Fibroblast of skin of right quadriceps (primary cell): Measurements from ENCODE around the gene CRACDL.
"Not testable (repeated sequence)": the region's sequence is repeated elsewhere in the genome, so short reads cannot be mapped to it uniquely, and the experiment has no call there.

Experiments
- DNase-seq: peaks from one replicate; pipeline ENCODE4 v3.0.0-alpha.2; 2013

Gene CRACDL

DNA sequence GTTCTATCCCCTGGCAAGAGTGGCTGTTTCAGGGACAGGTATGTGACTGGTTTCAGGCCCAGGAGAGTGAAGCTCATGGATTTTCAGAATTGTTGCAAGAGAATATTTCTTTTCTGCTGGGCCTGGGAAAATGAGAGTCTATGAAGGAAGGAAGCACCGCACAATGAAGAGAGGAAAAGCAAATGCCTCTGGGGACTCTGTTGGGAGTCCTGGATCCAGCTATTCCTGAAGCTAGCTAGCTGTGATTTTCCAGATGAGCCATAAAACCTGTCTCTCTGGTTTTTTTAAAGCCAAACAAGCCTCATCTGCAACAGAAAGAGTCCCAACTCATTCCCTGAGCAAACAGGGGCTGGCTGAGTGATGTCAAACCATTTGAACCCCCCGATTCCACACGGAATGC, 53.7 kb downstream of the CRACDL start:
- DNase-seq = no peak

DNA sequence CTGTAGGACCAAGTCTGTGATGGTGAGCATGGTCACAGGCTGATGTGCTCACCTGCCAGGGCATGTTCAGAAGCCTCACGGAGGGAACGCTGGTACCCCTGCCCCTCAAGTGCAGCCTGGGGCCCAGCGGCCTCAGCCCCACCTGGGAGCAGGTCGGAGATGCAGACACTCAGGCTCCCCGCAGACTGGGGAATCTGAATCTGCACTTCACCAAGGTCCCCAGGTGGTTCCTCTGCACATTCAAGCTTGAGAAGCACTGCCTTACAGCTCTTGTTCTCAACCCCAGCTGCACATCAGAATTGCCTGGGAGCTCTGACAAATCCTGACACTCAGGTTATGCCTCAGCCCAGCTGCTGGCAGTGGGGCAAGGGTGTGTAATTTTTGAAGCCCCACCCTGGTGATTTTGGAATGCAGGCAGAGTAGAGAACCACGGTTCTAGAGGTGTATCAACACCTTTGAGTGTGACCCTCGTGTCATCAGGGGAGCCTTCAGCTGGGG, 54.8 kb downstream of the CRACDL start:
- DNase-seq = no peak

DNA sequence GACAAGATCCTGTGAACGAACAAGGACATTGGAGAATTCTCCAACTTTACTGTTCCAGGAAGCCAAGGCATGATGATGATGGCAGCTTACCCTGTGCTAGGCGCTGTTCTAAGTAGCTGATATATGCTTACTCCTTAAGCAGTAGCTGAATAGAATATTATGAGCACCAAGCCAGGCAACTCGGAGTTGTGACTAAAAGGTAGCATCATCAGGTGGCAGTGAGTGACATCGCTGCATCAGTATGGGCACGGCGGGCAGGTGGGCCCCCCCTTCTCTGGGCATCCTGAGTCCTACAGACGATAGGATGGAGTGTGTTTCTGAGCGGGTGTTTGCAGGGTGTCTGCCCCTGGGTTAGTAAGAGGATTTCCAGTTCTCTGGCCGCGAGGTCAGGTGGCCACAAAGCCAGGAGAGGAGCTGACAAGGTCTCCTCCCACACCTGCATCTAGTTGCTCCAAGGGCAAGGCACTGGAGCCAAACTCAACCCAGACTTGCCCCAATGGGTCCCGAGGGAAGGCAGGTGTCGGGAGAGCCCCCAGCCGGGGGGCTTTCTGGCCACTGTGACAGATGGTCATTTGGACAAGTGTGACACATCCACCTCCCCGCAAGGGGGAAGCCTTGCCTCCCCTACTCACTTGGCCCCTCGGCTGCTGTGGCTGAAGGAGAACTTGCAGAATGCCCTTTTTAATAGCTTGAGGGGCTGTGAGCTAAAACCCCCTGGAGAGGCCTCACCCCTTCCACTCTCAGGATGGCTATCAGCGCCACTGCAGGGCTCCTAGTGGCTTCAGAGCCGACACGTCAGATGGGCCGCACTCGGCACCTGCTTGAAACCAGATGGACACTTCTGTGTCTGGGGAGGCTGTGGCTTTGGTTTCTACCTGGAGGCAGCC, 55.5 kb downstream of the CRACDL start:
- no peak for DNase-seq

DNA sequence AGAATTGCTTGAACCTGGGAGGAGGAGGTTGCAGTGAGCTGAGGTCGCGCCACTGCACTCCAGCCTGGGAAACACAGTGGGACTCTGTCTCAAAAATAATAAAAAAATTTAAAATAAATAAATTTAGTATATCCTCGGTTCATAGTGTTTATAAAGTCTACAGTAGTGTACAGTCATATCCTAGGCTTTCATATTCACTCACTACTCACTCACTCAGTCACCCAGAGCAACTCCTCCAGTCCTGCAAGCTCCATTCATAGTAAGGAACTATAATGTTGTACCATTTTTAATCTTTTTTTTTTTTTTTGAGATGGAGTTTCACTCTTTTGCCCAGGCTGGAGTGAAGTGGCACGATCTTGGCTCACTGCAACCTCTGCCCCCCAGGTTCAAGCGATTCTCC, 58.4 kb downstream of the CRACDL start:
- not testable (repeated sequence) for DNase-seq

DNA sequence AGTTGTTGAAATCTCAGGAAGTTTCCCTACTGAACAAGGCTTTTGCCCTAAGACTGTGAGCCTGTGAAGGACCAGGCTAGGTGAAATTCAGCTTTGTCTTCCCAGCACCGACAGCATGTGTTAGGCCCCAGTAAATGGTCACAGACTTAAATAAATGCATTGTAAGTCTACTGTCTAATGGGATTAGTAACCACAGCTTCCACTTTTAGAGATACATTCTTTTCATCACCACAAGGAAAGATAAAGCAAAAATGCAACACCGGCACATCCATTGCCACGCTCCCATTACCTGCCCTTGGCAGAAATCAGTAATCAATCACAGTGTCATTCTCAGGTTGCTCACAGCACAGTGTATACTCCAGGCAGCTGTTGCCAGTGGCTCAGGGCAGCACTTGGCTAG, 59.3 kb downstream of the CRACDL start:
- no peak for DNase-seq

DNA sequence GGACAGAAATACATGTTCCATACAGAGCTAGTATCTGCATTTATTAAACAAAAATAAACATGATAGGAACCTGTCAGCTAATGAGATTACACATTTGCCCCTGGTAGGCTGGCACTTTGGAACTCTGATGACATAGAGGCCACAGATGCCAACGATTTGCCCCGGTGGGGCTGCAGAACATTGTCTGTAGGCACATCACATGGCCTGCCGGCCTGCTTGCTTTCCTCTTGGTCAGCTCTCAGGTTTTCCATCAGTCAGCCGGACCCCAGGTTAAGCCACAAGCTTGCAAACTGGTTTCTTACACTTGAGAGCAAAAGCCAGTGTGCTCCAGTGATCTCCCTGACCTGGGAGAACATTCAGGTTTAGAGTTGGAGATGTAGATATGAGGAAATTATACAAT, 60.3 kb downstream of the CRACDL start:
- DNase-seq = no peak

DNA sequence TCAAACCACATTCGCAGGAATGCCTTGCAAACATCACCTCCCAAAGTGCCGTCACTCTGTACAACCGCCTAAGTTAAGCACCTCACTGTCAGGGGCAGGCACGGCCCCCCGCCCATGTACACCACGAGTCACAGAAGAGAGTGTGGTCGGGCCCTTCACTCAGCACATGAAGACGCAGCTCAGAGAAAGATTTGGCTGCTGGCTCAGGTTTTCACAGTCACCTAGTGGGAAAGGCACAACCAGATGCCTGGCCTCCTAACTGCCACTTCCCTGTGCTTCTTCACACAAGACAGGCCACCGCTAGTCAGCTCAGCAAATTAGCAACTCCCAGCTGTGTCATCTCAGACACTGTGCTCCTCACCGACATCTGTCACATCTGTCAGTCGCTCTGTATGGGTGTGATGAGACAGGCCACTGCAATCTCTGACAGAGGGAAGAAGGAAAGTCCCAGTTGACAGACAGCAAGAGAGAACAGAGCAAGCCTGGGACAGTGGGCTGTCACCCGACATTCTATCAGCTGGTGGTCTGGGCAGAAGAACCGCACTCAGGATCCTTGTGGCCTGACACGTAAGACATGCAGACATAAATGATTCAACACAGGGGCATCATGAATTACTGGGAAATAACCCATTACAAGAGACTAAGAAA, 60.8 kb downstream of the CRACDL start:
- no peak for DNase-seq

DNA sequence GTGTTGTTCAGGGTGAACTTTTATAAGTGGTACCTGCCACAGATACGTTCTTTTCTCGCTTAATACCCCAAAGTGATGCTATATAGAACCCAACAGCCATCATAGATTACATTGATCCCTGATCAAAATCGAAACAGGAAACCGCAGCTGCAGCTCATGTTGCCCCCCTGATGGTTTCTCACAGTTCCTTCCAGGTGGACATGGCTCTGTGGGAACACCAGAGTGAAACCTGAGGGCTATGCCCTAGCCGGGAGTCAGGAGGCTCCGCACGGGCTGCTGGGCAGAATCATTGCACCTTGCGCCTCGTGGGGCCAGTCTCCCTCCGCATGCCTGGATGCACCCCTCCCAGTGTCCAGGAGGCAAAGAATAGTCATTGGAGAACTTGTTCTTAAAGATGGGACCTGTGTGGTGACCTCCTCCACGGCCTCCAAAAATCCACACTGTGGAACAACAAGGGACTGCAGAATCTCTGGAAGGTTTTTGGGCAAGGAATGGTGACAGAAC, 61.8 kb downstream of the CRACDL start:
- DNase-seq = no peak

DNA sequence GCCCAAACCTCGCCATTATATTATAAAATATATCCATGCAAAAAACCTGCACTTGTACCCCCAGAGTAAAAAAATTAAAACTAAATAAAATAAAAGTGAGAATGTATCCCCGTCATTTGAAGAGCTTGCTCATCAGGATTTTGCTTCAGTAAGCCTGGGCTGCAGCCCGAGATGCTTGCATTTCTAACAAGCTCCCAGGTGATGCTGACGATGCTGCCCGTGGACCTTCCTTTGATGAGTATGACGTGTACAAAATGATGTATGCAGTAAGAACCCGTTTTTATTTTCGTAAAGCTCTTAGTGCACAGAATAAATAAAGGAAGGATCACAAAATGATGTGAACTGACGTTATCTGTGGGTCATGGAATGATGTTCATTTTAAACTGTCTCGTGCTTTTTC, 63.5 kb downstream of the CRACDL start:
- DNase-seq = no peak

DNA sequence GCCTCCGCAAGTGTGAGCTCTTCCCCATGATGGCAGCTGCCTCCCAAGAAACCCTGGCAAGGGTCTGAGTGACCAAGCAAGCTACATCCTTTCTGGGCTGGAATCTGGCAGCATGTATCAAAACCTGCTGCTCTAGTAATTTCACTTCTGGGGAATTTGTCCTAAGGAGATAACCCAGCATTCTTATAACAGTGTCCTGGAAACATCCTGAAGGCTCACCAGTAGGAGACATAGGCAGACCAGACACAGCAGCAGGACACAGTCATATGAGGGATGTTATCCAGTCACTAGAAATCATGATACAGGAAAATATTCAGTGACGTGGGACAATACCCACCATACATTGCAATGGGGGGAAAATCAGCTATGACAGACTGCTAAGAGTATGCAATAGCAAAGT, 64.5 kb downstream of the CRACDL start:
- no peak for DNase-seq

DNA sequence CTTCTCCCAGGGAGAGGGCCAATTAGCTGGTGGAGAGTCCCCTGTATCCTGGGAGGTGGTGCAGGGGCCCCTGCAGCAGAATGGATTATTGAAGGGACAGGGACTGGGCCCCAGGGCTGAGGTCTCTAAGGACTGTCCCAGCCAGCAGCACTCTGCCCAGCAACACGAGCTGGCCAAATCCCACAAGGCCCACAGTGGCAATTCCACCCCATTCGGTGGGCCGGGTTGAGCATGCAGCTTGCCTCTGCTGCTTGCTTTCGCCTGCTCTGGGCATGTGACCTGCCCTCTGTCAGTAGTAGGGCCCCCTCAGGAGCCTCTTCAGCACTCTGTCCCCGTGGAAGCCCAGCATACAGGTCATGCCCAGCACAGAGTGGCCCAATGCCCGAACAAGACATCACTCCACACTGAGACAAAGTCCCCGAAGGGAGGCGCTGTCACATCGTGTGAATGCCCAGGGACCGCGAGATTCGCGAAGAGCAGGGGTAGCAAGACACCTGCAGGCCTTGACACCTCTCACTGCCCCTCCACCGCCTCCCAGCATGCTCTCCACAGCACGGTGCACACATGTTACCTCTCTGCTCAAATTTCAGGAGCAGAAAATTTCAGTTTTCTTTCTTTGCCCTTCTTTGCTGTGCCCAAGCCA, 65.4 kb downstream of the CRACDL start:
- no peak for DNase-seq

DNA sequence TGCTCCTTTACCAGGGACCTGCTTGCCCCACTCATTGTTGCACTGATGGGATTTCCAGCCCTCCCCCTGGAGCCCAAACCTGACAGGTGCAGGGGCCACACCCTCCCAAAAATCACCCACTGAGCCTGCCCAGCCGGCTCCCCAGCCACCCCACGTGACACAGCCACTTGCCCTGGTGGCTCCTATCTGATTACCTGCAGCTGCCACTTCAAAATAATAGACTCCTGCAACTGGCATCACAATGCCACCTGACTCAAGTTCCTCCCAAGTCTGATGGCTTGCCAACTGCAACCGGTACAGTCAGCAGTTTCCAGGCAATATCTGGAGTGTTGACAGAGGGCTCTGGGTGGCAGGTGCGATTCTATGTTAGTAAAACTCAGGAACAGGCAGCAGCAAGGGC, 66.2 kb downstream of the CRACDL start:
- DNase-seq = no peak

DNA sequence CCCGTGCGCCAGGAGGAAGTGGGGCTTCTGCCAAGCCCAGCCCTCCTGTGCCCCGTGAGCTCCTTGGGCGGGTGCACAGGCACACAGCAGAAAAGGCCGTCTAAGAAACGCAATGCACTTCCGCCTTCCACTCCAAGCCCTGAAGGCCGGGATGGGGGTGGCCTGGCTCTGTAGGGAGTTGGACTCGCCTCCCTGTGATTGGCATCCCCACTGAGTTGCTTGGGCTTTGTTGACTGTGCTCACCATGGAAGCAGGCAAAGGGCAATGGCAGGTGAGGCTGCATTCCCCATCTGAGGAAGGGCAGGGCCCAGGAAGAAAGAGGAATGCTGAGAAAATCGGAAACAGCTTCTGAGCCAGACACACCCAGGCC, 66.8 kb downstream of the CRACDL start:
- no peak for DNase-seq

DNA sequence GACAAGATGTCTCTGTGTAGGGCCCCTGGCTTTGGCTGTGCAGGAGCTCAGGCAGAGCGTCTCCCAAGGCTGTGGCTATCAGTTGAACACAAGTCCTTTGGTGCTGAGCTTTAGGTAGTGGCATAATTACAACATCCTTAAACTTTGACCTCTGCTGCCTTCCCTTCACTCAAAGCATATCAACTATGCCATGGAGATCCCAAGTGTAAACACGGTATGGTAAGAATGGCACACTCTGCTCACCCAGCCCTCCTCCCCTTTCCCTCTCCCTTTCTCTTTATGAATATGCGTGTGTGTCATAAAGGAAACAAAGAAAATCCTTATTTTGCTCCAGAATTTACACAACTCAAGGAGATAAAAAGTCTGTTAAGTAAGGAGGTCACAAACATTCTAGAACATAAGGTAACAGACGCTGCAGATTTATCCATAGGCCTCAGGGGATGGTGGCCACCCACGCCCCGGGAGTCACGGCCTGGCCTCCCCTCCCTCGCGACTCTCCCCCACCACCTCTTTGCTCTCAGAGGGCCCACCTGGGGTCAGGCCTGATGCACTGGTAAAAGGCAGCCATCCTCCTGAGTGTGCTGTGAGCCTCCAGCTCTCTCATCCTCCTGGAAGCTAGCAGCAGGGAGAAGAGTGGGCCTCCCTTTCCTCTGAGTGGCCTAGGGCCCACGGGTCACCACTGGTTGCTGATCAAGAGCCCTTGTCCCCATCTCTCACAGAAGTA, 67.3 kb downstream of the CRACDL start:
- DNase-seq = no peak

DNA sequence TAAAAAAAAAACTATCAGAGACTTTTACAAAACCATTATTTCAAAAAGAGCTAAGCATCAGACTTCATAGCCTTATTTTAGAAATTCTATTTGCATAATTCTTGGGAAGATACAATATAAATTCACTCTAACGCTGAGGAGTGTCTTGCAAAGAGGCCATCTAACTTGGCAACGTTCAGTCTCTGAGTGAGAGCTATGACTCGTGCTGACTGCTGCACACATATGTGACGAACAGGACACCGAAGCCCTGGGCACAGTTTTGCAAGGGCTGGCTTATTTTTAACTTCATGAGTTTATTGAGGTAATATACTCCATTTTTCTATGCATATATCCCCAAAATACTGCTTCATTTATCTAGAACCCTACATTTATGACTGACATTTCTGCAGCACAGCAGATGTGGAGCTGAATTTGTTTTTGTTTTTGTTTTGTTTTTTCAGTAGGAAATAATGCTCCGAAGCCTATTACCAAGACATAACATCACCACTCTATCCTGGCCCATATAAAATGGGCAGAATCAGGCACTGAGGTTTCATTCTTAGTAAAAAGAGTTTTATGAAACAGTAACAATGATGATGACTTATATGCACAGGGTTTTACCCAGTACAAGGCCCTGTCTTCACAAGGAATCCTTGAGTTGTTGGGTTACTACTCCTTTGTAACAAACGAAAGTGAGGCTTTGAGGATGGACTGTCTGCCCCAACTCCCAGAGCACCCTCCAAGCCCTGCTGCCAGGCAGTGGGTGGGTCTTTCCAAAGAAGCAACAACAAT, 68.3 kb downstream of the CRACDL start:
- peak; percentile 40 for DNase-seq

DNA sequence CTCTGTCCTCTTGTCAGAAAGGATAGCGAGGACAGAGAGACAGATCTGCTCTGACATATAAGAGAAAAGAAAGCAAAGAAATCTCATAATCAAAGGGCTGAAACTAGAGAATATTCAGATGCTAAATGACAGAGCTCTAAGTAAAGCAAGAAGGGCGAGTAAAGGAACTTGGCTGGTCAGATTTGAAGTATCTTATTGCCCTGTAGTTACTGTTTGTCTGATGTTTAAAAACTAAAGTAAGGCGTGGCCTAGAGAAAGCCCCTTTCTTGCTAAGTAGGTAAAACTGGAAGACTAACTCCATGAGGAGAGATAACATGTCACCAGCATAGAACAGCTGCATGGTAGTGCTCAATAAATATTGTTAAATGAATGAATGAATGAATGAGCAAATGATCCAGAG, 70.0 kb downstream of the CRACDL start:
- no peak for DNase-seq

DNA sequence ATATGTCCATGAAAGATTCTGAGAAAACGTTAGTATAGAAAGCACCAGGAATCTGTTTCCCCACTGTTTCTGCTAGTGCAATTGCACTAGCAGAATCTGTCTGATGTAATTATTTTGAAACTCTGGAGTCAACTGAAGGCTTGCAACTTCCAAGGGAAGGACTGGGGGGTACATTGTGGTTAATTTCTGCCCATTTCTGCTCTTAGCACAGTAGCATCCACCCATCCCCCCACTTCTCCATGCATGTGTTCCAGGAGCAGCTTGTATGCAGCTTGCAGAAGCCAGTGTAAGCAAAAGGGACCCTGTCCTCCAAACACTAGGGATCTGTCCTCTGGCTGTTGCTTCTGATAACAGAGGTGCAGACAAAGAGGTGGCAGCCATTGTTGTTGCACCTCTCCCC, 74.4 kb downstream of the CRACDL start:
- no peak for DNase-seq

DNA sequence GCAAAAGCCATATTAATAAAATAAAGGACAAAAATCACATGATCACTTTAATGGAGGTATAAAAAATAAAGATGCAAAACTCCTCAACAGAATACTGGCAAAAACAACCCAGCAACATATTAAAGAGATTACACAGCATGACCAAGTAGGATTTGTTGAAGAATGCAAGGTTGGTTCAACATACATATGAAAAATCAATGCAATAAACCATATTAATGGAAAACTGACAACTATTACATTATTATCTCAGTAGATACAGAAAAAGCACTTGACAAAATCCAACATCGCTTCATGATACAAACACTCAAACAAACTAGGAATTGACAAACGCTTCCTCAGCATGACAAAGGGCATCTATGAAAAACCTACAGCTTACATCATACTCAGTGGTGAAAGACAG, 76.7 kb downstream of the CRACDL start:
- no peak for DNase-seq

DNA sequence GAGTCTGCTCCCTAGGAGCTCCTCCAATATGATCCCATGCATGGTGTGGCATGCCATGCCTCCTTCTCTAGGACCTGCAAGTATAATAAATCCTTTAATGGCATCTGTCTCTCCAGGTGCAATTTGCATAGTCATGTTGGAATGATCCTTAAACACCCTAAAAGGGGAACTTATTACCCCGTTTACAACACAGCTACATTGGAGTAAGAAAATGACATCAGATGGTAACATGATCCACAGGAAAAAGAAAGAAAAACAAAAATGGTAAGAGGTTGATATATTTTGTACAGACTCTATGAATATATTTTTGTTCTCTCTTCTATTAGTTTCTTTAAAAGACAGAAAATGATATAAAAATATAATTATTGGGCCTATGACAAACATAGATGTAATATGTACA, 79.0 kb downstream of the CRACDL start:
- no peak for DNase-seq

DNA sequence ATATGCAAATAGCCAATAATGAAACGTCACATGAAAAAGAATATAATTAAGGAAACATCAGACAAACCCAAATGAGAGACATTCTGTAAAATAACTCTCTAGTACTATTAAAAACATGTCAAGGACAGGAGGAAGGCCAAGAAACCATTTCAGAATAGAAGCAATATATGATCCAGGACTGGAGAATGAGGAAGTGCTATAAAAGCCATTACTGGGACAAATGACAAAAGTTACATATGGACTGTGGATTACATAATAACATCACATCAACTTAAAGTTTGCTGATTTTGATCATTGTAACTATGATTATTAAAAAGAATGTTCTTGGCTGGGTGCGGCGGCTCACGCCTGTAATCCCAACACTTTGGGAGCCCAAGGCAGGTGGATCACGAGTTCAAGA, 81.3 kb downstream of the CRACDL start:
- DNase-seq = no peak

DNA sequence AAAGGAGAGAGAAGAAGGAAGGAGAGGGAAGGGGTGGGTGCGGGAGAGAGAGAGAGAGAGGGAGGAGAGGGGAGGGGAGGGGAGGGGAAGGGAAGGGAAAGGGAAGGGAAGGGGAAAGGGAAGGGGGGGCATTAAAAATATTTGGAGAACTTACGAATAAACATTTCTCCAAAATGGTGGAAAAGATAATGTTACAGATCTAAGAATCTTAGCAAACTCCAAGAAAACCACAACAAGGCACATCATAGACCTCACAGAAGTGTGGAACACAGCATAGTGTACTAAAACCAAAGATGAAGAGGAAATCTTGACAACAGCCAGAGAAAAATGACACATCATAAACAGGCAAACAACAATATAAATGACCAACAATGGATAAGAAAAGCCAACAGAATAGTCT, 83.1 kb downstream of the CRACDL start:
- no peak for DNase-seq

DNA sequence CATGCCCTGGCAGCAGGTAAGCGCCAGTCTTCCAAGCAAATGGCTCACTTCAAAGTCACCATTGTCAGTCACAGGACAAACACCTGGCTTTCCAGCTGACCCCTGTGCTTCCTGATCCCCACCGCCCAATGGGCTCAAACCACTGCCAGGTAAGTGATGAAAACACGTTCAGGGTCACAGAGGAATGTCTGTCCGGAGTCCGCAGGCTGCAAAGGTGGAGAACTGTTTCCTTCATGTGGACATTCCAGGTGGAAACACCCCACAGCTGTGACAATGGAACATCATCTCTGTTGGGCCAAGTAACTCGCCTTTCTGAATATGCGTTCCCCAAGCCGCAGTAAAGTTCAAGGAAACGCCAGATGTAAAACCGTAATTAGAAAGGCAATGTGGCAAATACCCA, 86.0 kb downstream of the CRACDL start:
- no peak for DNase-seq
